Panc1 (cell line): ENCODE results near the gene TECPR1.

ENCODE experiments used
- POLR2AphosphoS5 ChIP-seq: IDR thresholded peaks from 2 replicates; pipeline ENCODE4 v1.6.1; 2012; ENCODE audit warnings: mild to moderate bottlenecking, low read depth, low read length, moderate library complexity
- SIN3A ChIP-seq: IDR thresholded peaks from 2 replicates; pipeline ENCODE4 v1.6.1; 2012; ENCODE audit warnings: low read depth, mild to moderate bottlenecking, low read length, moderate library complexity, borderline replicate concordance; ENCODE audit not compliant: insufficient read depth
- TF ChIP-seq, protein P1 (sequence below): fragments of 450-650 bp; IDR thresholded peaks from 2 replicates; pipeline ENCODE4 v1.5.1; 2017; ENCODE audit warnings: mild to moderate bottlenecking
- TF ChIP-seq, protein P2 (sequence below), 2 experiments: IDR thresholded peaks; 2 replicates each; pipeline ENCODE4 v1.6.1; 2011 to 2012; ENCODE audit warnings: low read depth in 2 of 2, control low read depth in 1 of 2, low read length in 1 of 2, mild to moderate bottlenecking in 1 of 2, moderate library complexity in 1 of 2; ENCODE audit not compliant: insufficient read depth in 1 of 2

DNA sequence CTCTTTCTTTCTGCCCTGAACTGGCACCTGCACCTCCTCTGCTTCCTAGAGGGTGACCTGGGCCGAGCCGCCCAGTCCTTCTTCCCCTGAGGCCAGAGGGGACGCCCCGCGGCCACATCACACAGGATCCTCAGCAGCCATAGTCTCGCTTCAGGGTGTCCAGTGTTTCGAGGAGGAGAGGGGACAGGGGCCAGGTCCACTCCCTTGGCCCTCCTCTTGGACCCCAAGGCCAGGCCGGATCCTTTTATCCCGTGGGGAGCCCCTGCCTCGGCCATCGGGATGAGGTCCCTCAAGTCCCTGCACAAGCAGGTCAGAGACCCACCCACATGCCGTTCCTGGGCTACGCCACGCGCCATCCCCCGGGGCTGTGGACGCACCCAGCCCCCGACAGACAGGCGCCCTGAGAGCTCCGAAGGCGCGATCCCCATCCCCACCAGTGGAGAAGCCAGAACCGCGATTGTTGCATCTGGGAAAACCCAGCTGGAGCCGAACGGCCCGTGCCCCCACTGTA lies 37.2 kb downstream of the TECPR1 start:
- TF ChIP-seq, protein P1, sequence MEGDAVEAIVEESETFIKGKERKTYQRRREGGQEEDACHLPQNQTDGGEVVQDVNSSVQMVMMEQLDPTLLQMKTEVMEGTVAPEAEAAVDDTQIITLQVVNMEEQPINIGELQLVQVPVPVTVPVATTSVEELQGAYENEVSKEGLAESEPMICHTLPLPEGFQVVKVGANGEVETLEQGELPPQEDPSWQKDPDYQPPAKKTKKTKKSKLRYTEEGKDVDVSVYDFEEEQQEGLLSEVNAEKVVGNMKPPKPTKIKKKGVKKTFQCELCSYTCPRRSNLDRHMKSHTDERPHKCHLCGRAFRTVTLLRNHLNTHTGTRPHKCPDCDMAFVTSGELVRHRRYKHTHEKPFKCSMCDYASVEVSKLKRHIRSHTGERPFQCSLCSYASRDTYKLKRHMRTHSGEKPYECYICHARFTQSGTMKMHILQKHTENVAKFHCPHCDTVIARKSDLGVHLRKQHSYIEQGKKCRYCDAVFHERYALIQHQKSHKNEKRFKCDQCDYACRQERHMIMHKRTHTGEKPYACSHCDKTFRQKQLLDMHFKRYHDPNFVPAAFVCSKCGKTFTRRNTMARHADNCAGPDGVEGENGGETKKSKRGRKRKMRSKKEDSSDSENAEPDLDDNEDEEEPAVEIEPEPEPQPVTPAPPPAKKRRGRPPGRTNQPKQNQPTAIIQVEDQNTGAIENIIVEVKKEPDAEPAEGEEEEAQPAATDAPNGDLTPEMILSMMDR = no peak
- TF ChIP-seq SIN3A (no peak), POLR2AphosphoS5 (no peak)
- TF ChIP-seq, protein P2, sequence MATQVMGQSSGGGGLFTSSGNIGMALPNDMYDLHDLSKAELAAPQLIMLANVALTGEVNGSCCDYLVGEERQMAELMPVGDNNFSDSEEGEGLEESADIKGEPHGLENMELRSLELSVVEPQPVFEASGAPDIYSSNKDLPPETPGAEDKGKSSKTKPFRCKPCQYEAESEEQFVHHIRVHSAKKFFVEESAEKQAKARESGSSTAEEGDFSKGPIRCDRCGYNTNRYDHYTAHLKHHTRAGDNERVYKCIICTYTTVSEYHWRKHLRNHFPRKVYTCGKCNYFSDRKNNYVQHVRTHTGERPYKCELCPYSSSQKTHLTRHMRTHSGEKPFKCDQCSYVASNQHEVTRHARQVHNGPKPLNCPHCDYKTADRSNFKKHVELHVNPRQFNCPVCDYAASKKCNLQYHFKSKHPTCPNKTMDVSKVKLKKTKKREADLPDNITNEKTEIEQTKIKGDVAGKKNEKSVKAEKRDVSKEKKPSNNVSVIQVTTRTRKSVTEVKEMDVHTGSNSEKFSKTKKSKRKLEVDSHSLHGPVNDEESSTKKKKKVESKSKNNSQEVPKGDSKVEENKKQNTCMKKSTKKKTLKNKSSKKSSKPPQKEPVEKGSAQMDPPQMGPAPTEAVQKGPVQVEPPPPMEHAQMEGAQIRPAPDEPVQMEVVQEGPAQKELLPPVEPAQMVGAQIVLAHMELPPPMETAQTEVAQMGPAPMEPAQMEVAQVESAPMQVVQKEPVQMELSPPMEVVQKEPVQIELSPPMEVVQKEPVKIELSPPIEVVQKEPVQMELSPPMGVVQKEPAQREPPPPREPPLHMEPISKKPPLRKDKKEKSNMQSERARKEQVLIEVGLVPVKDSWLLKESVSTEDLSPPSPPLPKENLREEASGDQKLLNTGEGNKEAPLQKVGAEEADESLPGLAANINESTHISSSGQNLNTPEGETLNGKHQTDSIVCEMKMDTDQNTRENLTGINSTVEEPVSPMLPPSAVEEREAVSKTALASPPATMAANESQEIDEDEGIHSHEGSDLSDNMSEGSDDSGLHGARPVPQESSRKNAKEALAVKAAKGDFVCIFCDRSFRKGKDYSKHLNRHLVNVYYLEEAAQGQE (IDR thresholded peaks at IDR 0.05; ENCODE audit: insufficient read depth in 1 of 2, low read depth in 2 of 2, low read length in 1 of 2) = no peak
